H1 (cell line): ENCODE measurements around the gene TBC1D22A. TPM values are rescaled to one million over a fixed set of nuclear protein-coding genes. Genes with fewer than 3 reads are reported as not detected.

Experiments
- BCL11A ChIP-seq, 2 experiments: IDR thresholded peaks; one replicate each; pipeline ENCODE4 v1.6.1; 2011; ENCODE audit warnings: low read depth in 2 of 2, low read length in 2 of 2, mild to moderate bottlenecking in 2 of 2
- CHD1 ChIP-seq: IDR thresholded peaks from 2 replicates; pipeline ENCODE4 v1.6.1; 2012; ENCODE audit warnings: low read depth, low read length, improper control_type of control experiment
- CREB1 ChIP-seq: IDR thresholded peaks from 2 replicates; pipeline ENCODE4 v1.6.1; 2012; ENCODE audit warnings: inconsistent platforms
- EZH2 ChIP-seq: fragments of 200-600 bp; sonication (generic); IDR thresholded peaks from 2 replicates; pipeline ENCODE4 v1.7.1; 2012; ENCODE audit warnings: low read depth, mild to moderate bottlenecking, moderate library complexity, low read length, inconsistent platforms; ENCODE audit not compliant: severe bottlenecking
- GTF2F1 ChIP-seq: IDR thresholded peaks from 2 replicates; pipeline ENCODE4 v1.6.1; 2012; ENCODE audit warnings: low read depth, low read length, improper control_type of control experiment, borderline replicate concordance
- JUND ChIP-seq: IDR thresholded peaks from 2 replicates; pipeline ENCODE4 v1.6.1; 2011; ENCODE audit warnings: mild to moderate bottlenecking, improper control_type of control experiment, low read length
- POLR2AphosphoS5 ChIP-seq: IDR thresholded peaks from 2 replicates; pipeline ENCODE4 v1.6.1; 2011; ENCODE audit warnings: low read depth, low read length
- RNF2 ChIP-seq: fragments of 200-900, 300-1000 bp; sonication (generic); IDR thresholded peaks from 2 replicates; pipeline ENCODE4 v1.7.1; 2016; ENCODE audit warnings: borderline replicate concordance, low read depth, mild to moderate bottlenecking, antibody characterized with exemption, low read length; ENCODE audit not compliant: poor library complexity, severe bottlenecking; ENCODE audit errors: missing control alignments
- SUZ12 ChIP-seq: fragments of 200-600 bp; sonication (generic); IDR thresholded peaks from 2 replicates; pipeline ENCODE4 v1.6.1; 2012; ENCODE audit warnings: mild to moderate bottlenecking, inconsistent platforms, low read length, moderate library complexity, mixed read lengths
- polyA plus RNA-seq, 7 experiments: library from polyadenylated mRNA; depleted of rRNA in 3 of 7; stranded (reverse) in 5 of 7; unstranded in 2 of 7; fragments of >200 nt in 5 of 7; fragments of 200-250 nt in 2 of 7; gene quantifications; 1 replicate in 5 of 7; 2 replicates in 1 of 7; 4 replicates in 1 of 7; pipeline versions ENCODE4 v1.2.1 to v1.2.3, GENCODE V29; 2011 to 2013; ENCODE audit warnings: missing spikeins in 2 of 7, mixed read lengths in 2 of 7
- total RNA-seq: library from RNA; stranded (reverse); fragmentation: NEBNext Ultra II Directional; extraction: Animal tissue kit (Norgen Biotek cat#: 25700); gene quantifications from 2 replicates; pipeline ENCODE4 v1.2.1, GENCODE V29; 2021

Gene TBC1D22A
- total and polyA plus RNA-seq, 2 of the 8 experiments (the other 6 are each of a cell fraction or from before 2014, with no cell fraction given) = 11.9 to 18.4 TPM

GRCh38 chr22:46797355-46797754 lies 34.9 kb downstream of the TBC1D22A start (continued):
- no peak for TF ChIP-seq CREB1
- no peak for TF ChIP-seq EZH2
- TF ChIP-seq POLR2AphosphoS5 = no peak
- TF ChIP-seq RNF2 = no peak
- no peak for TF ChIP-seq JUND
- no peak for TF ChIP-seq GTF2F1
- TF ChIP-seq CHD1 = no peak
- TF ChIP-seq SUZ12 = no peak
- no peak for TF ChIP-seq BCL11A (IDR thresholded peaks at IDR 0.05; ENCODE audit: low read depth in 2 of 2, low read length in 2 of 2)
